Glomerular visceral epithelial cell (primary cell): ENCODE results near the gene FBXW2.
"Not testable (repeated sequence)": the region's sequence is repeated elsewhere in the genome, so short reads cannot be mapped to it uniquely, and the experiment has no call there.

Experiments used
- DNase-seq: peaks from one replicate; pipeline ENCODE4 v3.0.0-alpha.2; 2016; ENCODE audit errors: extremely low spot score

The FBXW2 gene

GRCh38 chr9:120779227-120779626 is 14.0 kb downstream of the FBXW2 start:
- DNase-seq = no peak

DNA sequence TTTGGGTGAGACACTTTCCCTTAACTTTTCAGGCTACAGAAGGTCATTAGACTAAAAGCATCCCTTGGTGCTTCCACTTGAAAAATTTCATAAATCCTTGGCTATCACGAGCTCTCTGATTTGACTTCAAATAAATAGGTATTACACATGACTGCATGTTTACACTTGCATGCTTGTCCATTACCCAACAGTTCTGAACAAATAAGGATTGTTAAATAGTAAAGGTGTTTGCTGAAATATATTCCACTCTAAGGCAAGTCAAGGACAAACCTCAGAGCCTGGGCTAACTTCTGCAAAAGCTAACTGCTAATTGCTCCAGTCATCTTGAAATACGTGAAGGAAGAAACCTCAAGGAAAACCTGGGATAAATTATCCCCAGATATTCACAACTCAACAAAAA is 14.5 kb downstream of the FBXW2 start:
- DNase-seq = no peak

- DNase-seq = no peak
Observed at GRCh38 chr9:120777229-120777628, 16.0 kb downstream of the FBXW2 start.

DNA sequence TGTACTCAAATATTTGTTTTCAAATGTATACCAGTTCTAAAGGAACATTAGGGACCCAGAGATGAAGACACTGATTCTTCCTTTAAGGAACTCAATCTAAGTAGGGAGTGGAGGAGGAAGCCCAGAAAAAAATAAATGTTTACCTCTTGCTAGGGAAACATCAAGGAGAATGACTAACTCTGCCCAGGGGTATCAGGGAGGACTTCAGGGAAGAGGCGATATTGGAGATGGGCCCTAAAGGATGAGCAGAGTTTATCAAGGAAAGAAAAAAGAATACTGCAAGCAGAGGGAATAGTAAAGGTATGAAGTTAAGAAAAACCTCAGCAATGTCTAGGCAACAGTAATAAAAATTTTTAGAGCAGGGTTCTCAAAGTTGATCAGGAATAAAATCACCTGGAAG is 16.4 kb downstream of the FBXW2 start:
- no peak for DNase-seq

GRCh38 chr9:120775859-120776258 is 17.4 kb downstream of the FBXW2 start:
- no peak for DNase-seq

DNA sequence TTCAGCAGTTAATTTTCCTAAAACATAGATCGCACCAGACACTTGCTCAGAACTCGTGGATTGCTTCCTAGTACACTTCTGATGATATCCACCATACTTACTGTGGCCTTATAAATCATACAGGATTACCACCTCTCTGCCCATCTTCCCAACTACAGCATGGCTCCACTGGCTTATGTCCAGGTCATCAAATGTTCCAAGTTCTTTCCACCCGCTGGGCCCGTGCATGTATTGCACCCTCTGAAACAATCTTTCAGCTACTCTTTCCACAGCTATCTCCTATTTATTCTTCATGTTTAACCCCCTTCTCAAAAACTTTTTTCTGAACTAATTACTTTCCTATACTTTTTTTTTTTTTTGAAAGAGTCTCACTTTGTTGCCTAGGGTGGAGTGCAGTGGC is 18.5 kb downstream of the FBXW2 start:
- DNase-seq = no peak

- no peak for DNase-seq
Observed at GRCh38 chr9:120773256-120773655, 20.0 kb downstream of the FBXW2 start.

DNA sequence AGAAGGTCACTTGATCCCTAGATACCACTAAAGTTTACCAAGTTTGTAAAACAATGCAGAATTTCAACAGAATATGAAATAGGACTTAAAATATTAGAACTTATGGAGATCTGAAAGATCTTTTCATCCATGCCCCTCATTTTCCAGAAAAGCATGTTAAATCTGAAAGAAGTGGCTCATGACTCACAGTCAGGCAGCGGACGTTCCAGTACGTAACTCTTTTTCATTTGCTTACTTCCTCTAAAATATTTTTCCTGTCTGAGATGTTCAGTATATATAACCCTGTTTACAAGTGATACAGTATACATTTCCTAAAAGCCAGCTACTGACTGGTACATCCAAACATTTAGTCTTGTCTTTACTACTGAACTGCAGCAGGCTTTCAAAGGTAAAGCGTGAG is 22.3 kb downstream of the FBXW2 start:
- DNase-seq = no peak

DNA sequence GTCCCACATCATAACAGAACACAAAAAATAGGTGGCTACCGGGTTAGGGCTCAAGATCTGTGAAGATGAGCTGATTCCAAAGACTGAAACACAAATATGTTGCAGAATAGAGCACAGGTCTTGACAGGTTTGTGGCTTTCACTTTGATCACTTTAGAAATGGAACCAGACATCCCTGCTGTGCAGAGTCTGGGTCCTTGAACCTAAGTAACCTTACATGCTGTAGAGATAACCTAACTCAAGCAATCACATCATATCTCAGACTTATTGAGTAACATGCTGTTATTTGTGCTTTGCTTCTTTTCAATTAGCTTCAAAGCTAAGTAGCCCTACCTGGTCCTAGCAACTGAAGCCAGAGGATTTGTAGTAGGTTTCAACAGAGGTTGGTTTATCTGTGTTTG is 24.3 kb downstream of the FBXW2 start:
- no peak for DNase-seq

DNA sequence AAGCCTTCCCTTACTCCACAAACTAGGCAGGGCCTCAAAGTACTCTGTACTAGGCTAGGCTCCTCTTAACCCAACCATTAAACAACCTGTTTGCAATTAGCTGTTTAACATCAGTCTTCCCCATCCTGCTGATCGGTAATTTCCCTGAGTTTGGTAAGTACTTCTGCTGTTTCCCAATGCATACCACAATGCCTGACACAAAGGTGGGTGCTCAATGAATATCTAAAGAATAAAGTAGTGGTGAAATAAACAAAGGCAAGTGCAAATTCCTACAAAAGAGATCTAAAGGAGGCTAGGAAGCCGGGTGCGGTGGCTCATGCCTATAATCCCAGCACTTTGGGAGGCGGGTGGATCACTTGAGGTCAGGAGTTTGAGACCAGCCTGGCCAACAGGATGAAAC is 25.0 kb downstream of the FBXW2 start:
- DNase-seq = no peak

DNA sequence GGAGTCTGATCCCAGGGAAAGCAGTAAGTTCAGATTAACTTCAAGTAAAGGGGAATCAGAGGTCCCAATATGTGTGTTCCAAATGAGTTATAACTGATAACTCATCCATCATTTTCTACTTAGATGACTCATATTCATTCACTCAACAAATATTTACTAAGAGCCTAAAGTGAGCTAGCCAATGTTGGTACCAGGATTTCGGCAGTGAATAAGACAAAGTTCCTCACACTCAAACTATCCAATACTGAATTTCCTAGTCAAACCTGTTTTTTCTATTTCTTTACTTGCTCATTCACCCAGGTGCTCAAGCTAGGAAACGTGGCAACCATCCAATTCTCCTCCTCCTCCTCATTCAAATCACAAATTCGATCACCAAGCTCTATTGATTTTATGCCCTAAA is 25.8 kb downstream of the FBXW2 start:
- no peak for DNase-seq

- DNase-seq = no peak
Observed at GRCh38 chr9:120765910-120766425, 27.2 kb downstream of the FBXW2 start.

- no peak for DNase-seq
Observed at GRCh38 chr9:120764476-120764875, 28.7 kb downstream of the FBXW2 start.

- DNase-seq = no peak
Observed at GRCh38 chr9:120761006-120761405, 32.2 kb downstream of the FBXW2 start.

GRCh38 chr9:120759755-120760400 is 33.3 kb downstream of the FBXW2 start:
- no peak for DNase-seq

GRCh38 chr9:120758544-120758943 is 34.7 kb downstream of the FBXW2 start:
- DNase-seq = no peak

GRCh38 chr9:120757026-120757913 is 35.9 kb downstream of the FBXW2 start:
- no peak for DNase-seq

DNA sequence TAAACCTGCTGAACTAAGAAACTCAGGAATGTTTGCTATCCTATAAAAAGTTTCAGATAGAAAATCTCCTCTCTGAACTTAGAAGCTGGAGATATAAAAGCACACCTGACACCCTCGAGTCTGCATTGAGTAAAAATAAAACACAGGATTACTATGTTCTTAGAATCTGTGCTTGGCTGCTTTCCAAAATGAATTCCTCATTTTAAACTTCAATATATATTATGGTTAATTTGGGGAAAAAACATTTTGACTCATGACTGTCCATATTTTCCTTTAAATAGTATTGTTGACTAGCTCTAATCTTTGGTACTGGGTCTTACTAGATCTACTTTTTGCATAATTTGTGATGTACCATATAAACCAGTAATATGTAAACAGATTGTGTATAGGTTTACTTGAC is 36.7 kb downstream of the FBXW2 start:
- DNase-seq = no peak

DNA sequence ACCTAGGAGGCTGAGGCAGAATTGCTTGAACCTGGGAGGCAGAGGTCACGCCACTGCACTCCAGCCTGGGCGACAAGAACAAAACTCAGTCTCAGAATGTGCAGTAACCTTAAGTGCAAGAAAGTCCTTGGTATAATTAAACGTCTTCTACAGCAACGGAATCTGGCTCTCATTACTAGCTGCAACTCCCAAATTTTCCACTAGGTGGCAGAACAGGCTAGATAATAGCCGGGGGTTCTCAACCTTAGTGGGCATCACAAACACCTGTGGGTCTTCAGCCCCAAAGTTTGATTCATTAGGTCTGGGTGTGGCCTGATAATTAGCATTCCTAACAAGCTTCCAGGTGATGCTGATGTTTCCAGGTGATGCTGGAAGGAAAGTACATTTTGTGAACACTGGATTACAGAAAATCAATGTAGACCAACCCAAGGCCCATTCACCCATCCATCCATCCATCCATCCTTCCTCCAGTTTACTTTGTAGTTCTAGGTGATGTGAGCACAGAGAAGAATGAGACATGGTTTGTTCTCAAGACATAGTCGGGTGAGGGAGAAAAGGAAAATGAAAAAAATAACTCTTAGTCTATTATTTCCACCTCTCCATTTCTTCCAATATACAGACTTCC is 37.3 kb downstream of the FBXW2 start:
- DNase-seq = peak; percentile 65

- DNase-seq = no peak
Observed at GRCh38 chr9:120755044-120755443, 38.2 kb downstream of the FBXW2 start.

- DNase-seq = no peak
Observed at GRCh38 chr9:120750421-120750820, 42.8 kb downstream of the FBXW2 start.

DNA sequence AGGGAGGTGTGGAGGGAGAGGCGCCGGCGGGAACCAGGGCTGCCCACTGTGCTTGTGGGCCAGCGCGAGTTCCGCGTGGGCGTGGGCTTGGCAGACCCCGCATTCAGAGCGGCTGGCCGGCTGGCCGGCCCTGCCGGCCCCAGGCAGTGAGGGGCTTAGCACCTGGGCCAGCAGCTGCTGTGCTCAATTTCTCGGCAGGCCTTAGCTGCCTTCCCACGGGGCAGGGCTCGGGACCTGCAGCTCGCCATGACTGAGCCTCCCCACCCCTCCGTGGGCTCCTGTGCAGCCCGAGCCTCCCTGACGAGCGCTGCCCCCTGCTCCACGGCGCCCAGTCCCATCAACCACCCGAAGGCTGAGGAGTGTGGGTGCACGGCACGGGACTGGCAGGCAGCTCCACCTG is 46.9 kb downstream of the FBXW2 start:
- DNase-seq = not testable (repeated sequence)

DNA sequence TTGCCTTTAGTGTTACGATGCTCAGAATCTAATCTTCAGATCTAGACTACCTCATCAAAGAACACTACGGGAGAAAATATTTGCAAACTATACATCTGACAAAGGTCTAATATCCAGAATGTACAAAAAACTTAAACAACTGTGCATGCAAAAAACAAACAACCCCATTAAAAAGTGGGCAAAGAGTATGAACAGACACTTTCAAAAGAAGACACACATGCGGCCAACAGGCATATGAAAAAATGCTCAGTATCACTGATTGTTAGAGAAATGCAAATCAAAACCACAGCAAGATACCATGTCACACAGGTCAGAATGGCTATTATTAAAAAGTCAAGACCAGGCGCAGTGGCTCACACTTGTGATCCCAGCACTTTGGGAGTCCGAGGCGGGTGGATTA is 47.9 kb downstream of the FBXW2 start:
- DNase-seq = no peak
